Activated CD4-positive, alpha-beta memory T cell treated with anti-CD3 and anti-CD28 coated beads for 36 hours (primary cell): ENCODE results near the gene ABCC4. TPM values are rescaled to one million over a fixed set of nuclear protein-coding genes. Genes with fewer than 3 reads are reported as not detected.

Source experiments
- CTCF ChIA-PET: fragments of 350-600 bp; sonication (Branson Sonifier 250); formaldehyde crosslinking; loops from one replicate; lab custom pipeline; 2021; ENCODE audit warnings: antibody characterized with exemption, inconsistent platforms; lab: Charles Lee
- POLR2A ChIA-PET: fragments of 350-600 bp; sonication (Branson Sonifier 250); formaldehyde crosslinking; loops from one replicate; lab custom pipeline; 2021; ENCODE audit warnings: antibody characterized with exemption; lab: Charles Lee
- DNase-seq: peaks from one replicate; pipeline ENCODE4 v3.0.0-alpha.2; 2020
- H3K27ac Mint-ChIP-seq: one replicate; pipeline ENCODE4 v1.8.0; 2021; ENCODE audit warnings: mixed read lengths
- H3K27me3 Mint-ChIP-seq: one replicate; pipeline ENCODE4 v1.8.0; 2021; ENCODE audit warnings: mixed read lengths
- H3K36me3 Mint-ChIP-seq: one replicate; pipeline ENCODE4 v1.8.0; 2021; ENCODE audit warnings: mixed read lengths
- H3K4me1 Mint-ChIP-seq: one replicate; pipeline ENCODE4 v1.8.0; 2021; ENCODE audit warnings: low read depth, mixed read lengths
- H3K4me3 Mint-ChIP-seq: one replicate; pipeline ENCODE4 v1.8.0; 2021; ENCODE audit warnings: mild to moderate bottlenecking, mixed read lengths
- H3K9me3 Mint-ChIP-seq: one replicate; pipeline ENCODE4 v1.8.0; 2021; ENCODE audit warnings: mixed read lengths
- intact Hi-C: fragments of 100-400 bp; cut with micrococcal nuclease; formaldehyde crosslinking; loops from one replicate; pipeline ENCODE4 v1.15.1; 2023
- total RNA-seq, 2 experiments: library from RNA; stranded (reverse); gene quantifications; one replicate each; pipeline ENCODE4 v1.2.3, GENCODE V29; 2021

ABCC4 gene
- total RNA-seq, 2 experiments from 2014 or later = 6.9 to 8.7 TPM

- Mint-ChIP-seq H3K27ac (no peak overlapping the region), H3K9me3 (no peaks in the 10 kb centered on the region), H3K4me1 (no peaks in the 10 kb centered on the region), H3K4me3 (no peak overlapping the region), H3K27me3 (no peaks in the 10 kb centered on the region), H3K36me3 (peaks cover 18% of the 10 kb centered on the region)
- POLR2A ChIA-PET = no interaction called here
- intact Hi-C loops = no loop called here
- no peak for DNase-seq
- CTCF ChIA-PET = no interaction called here
Observed at GRCh38 chr13:95113601-95114000, 187.7 kb downstream of the ABCC4 start.

GRCh38 chr13:95112883-95113282 is 188.4 kb downstream of the ABCC4 start:
- H3K4me1 Mint-ChIP-seq = no peaks in the 10 kb centered on the region
- ChIA-PET POLR2A (no interaction called here), CTCF (no interaction called here)
- no peak for DNase-seq
- H3K27ac Mint-ChIP-seq = no peak overlapping the region
- intact Hi-C loops = no loop called here
- no peaks in the 10 kb centered on the region for H3K9me3 Mint-ChIP-seq
- H3K4me3 Mint-ChIP-seq = no peak overlapping the region
- H3K27me3 Mint-ChIP-seq = no peaks in the 10 kb centered on the region
- peaks cover 18% of the 10 kb centered on the region for H3K36me3 Mint-ChIP-seq

GRCh38 chr13:95111608-95112007 is 189.6 kb downstream of the ABCC4 start:
- Mint-ChIP-seq H3K36me3 (peaks cover 18% of the 10 kb centered on the region), H3K4me3 (no peak overlapping the region), H3K27ac (no peak overlapping the region), H3K27me3 (no peaks in the 10 kb centered on the region), H3K9me3 (no peaks in the 10 kb centered on the region), H3K4me1 (no peaks in the 10 kb centered on the region)
- no peak for DNase-seq
- ChIA-PET POLR2A (no interaction called here), CTCF (no interaction called here)
- intact Hi-C loops = no loop called here

GRCh38 chr13:95106562-95106961 is 194.7 kb downstream of the ABCC4 start:
- DNase-seq = no peak
- Mint-ChIP-seq H3K27me3 (no peaks in the 10 kb centered on the region), H3K4me3 (no peak overlapping the region), H3K9me3 (no peaks in the 10 kb centered on the region), H3K4me1 (no peaks in the 10 kb centered on the region), H3K36me3 (peaks cover 19% of the 10 kb centered on the region), H3K27ac (no peak overlapping the region)
- intact Hi-C loops = no loop called here
- ChIA-PET POLR2A (no interaction called here), CTCF (no interaction called here)

GRCh38 chr13:95100525-95101433 is 200.5 kb downstream of the ABCC4 start:
- POLR2A ChIA-PET = no interaction called here
- Mint-ChIP-seq H3K4me3 (no peak overlapping the region), H3K27me3 (no peaks in the 10 kb centered on the region), H3K4me1 (peaks cover 9% of the 10 kb centered on the region), H3K9me3 (peaks cover 21% of the 10 kb centered on the region), H3K36me3 (peaks cover 34% of the 10 kb centered on the region), H3K27ac (peak overlapping the region; percentile 18)
- CTCF ChIA-PET = no interaction called here
- DNase-seq = no peak
- intact Hi-C loops = loop anchor here (1.0 to 2.0 kb wide), 2 partner anchors 36 to 50 kb away; no protein-coding TSS in a partner anchor

GRCh38 chr13:95099541-95099940 is 201.7 kb downstream of the ABCC4 start:
- peaks cover 21% of the 10 kb centered on the region for H3K9me3 Mint-ChIP-seq

GRCh38 chr13:95098916-95099315 is 202.3 kb downstream of the ABCC4 start:
- ChIA-PET POLR2A (no interaction called here), CTCF (no interaction called here)
- Mint-ChIP-seq H3K4me3 (no peak overlapping the region), H3K4me1 (peaks cover 9% of the 10 kb centered on the region), H3K36me3 (peaks cover 43% of the 10 kb centered on the region), H3K27ac (no peak overlapping the region), H3K27me3 (no peaks in the 10 kb centered on the region), H3K9me3 (peaks cover 21% of the 10 kb centered on the region)
- intact Hi-C loops = no loop called here
- no peak for DNase-seq

More at GRCh38 chr13:95099541-95099940, 201.7 kb downstream of the ABCC4 start:
- DNase-seq = no peak
- H3K4me1 Mint-ChIP-seq = peaks cover 9% of the 10 kb centered on the region
- CTCF ChIA-PET = no interaction called here
- intact Hi-C loops = no loop called here
- H3K4me3 Mint-ChIP-seq = no peak overlapping the region
- H3K27me3 Mint-ChIP-seq = no peaks in the 10 kb centered on the region
- H3K36me3 Mint-ChIP-seq = peaks cover 38% of the 10 kb centered on the region
- POLR2A ChIA-PET = no interaction called here
- no peak overlapping the region for H3K27ac Mint-ChIP-seq

GRCh38 chr13:95091755-95092154 is 209.5 kb downstream of the ABCC4 start:
- CTCF ChIA-PET = no interaction called here
- DNase-seq = no peak
- intact Hi-C loops = no loop called here
- H3K4me1 Mint-ChIP-seq = peaks cover 3% of the 10 kb centered on the region
- no peaks in the 10 kb centered on the region for H3K27me3 Mint-ChIP-seq
- H3K4me3 Mint-ChIP-seq = no peak overlapping the region
- peaks cover 51% of the 10 kb centered on the region for H3K36me3 Mint-ChIP-seq
- H3K27ac Mint-ChIP-seq = no peak overlapping the region
- POLR2A ChIA-PET = interaction anchor here (0.6 kb wide), 1 partner anchor 620 kb away, joined by 4 read pairs; no protein-coding TSS in a partner anchor
- H3K9me3 Mint-ChIP-seq = peaks cover 19% of the 10 kb centered on the region

GRCh38 chr13:95087746-95088305 is 213.4 kb downstream of the ABCC4 start:
- intact Hi-C loops = no loop called here
- peaks cover 8% of the 10 kb centered on the region for H3K9me3 Mint-ChIP-seq
- CTCF ChIA-PET = no interaction called here
- no peak overlapping the region for H3K4me3 Mint-ChIP-seq
- peaks cover 3% of the 10 kb centered on the region for H3K4me1 Mint-ChIP-seq
- no peak for DNase-seq
- H3K27ac Mint-ChIP-seq = no peak overlapping the region
- peaks cover 20% of the 10 kb centered on the region for H3K36me3 Mint-ChIP-seq
- no peaks in the 10 kb centered on the region for H3K27me3 Mint-ChIP-seq
- POLR2A ChIA-PET = no interaction called here

GRCh38 chr13:95086761-95087160 is 214.5 kb downstream of the ABCC4 start:
- DNase-seq = no peak

GRCh38 chr13:95083758-95084157 is 217.5 kb downstream of the ABCC4 start:
- Mint-ChIP-seq H3K36me3 (peaks cover 20% of the 10 kb centered on the region), H3K27ac (no peak overlapping the region), H3K27me3 (no peaks in the 10 kb centered on the region), H3K9me3 (no peaks in the 10 kb centered on the region), H3K4me1 (peaks cover 3% of the 10 kb centered on the region), H3K4me3 (no peak overlapping the region)
- POLR2A ChIA-PET = no interaction called here
- DNase-seq = no peak
- intact Hi-C loops = no loop called here
- CTCF ChIA-PET = no interaction called here

More at GRCh38 chr13:95086761-95087160, 214.5 kb downstream of the ABCC4 start:
- intact Hi-C loops = no loop called here
- no peaks in the 10 kb centered on the region for H3K9me3 Mint-ChIP-seq
- H3K4me1 Mint-ChIP-seq = peaks cover 3% of the 10 kb centered on the region
- peaks cover 19% of the 10 kb centered on the region for H3K36me3 Mint-ChIP-seq
- POLR2A ChIA-PET = no interaction called here
- no peak overlapping the region for H3K27ac Mint-ChIP-seq
- H3K4me3 Mint-ChIP-seq = no peak overlapping the region
- CTCF ChIA-PET = no interaction called here
- no peaks in the 10 kb centered on the region for H3K27me3 Mint-ChIP-seq

- Mint-ChIP-seq H3K27me3 (no peaks in the 10 kb centered on the region), H3K4me3 (no peak overlapping the region), H3K9me3 (no peaks in the 10 kb centered on the region), H3K36me3 (peaks cover 22% of the 10 kb centered on the region), H3K27ac (no peak overlapping the region), H3K4me1 (peaks cover 3% of the 10 kb centered on the region)
- CTCF ChIA-PET = no interaction called here
- POLR2A ChIA-PET = no interaction called here
- intact Hi-C loops = no loop called here
- no peak for DNase-seq
Observed at GRCh38 chr13:95083066-95083465, 218.2 kb downstream of the ABCC4 start.
